Measurements from ENCODE around the gene ACSF3.
"Not testable (repeated sequence)": the region's sequence is repeated elsewhere in the genome, so short reads cannot be mapped to it uniquely, and the experiment has no call there.

Gene ACSF3

DNA sequence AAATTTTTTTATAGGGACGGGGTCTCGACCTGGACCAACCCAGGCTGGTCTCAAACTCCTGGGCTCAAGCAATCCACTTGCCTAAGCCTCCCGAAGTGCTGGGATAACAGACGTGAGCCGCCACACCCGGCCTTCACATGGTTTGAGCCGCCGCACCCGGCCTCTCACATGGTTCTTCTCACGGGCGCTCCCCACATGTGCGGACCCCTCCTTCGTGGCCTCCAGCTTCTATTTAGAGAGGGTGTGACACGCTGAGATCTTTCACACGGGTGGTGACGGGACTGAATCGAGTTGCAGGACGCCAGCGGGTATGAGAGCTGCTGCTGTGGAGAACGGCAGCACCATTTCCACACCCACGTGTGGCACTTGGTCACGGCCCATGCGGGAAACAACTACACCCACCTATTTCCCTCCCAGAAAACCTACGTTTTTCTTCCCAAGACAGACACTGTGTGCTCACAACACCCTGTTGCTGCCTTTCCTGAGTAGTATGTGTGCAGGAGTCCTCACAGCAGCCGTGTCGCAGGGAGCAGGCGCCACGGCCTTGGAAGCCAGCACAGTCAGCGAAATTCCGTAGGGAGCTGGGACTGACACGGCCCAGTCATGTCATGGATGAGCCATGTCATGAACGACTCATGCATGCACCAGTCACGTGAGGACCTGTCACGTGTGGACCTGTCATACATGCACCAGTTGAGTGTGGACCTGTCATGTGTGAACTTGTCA is 20.1 kb upstream of the ACSF3 start:
- no peak for DNase-seq (ENCODE audit: low spot score)

DNA sequence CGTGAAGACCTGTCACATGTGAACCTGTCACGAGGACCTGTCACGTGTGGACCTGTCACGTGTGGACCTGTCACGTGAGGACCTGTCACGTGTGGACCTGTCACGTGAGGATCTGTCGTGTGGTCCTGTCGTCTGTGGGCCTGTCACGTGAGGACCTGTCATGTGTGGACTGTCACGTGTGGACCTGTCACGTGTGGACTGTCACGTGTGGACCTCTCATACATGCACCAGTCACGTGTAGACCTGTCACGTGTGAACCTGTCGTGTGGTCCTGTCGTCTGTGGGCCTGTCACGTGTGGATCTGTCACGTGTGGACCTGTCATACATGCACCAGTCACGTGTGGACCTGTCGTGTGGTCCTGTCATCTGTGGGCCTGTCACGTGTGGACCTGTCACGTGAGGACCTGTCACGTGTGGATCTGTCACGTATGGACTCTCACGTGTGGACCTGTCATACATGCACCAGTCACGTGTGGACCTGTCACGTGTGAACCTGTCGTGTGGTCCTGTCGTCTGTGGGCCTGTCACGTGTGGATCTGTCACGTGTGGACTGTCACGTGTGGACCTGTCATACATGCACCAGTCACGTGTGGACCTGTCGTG is 19.5 kb upstream of the ACSF3 start:
- not testable (repeated sequence) for DNase-seq (ENCODE audit: low spot score)

GRCh38 chr16:89074803-89075688 is 18.6 kb upstream of the ACSF3 start:
- no peak for DNase-seq (ENCODE audit: low spot score)

DNA sequence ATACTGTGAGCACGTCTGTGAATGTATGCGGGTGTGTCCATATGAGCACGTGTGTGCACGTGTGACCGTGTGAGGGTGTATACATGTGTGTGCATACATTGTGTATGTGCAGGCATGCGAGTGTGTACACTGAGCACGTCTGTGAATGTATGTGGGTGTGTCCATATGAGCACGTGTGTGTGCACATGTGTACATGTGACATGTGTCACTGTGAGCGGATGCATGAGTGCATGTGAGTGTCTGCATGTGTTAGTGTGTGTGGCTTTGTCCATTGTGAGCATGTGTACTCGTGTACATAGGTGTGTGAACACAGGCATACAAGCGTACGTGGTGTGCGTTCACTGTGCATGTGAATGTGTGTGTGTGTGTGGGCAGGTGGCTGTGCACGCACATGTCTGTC is 17.5 kb upstream of the ACSF3 start:
- no peak for DNase-seq (ENCODE audit: low spot score)

GRCh38 chr16:89077076-89077475 is 16.6 kb upstream of the ACSF3 start:
- DNase-seq (ENCODE audit: low spot score): no peak

GRCh38 chr16:89078172-89078571 is 15.5 kb upstream of the ACSF3 start:
- DNase-seq (ENCODE audit: low spot score): no peak

- no peak for DNase-seq (ENCODE audit: low spot score)
Observed at GRCh38 chr16:89079434-89079980, 14.1 kb upstream of the ACSF3 start.

- no peak for DNase-seq (ENCODE audit: low spot score)
Observed at GRCh38 chr16:89080196-89080853, 13.3 kb upstream of the ACSF3 start.

DNA sequence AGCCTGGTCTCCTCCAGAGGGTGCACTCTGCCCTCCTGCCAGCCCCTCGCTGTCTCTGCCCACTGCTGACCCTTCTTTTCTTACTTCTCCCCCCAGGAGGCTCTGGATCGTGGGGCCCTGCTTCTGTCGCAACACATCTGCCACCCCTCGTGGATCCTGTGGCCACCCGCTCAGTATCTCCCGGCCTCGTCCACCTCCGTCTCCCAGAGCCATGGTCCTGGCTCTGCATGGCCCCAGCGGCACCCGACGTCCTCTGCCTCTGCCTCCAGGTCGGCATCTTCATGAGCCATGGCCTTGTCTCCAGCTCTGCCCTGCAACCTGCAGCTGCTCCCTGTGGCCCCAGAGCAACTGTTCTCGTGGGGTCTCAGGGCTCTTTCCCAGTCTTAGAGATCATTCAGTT is 12.1 kb upstream of the ACSF3 start:
- DNase-seq (ENCODE audit: low spot score): no peak

GRCh38 chr16:89084411-89084810 is 9.2 kb upstream of the ACSF3 start:
- DNase-seq (ENCODE audit: low spot score): no peak

- DNase-seq (ENCODE audit: low spot score): peak; percentile 30
Observed at GRCh38 chr16:89084814-89085612, 8.6 kb upstream of the ACSF3 start.

- no peak for DNase-seq (ENCODE audit: low spot score)
Observed at GRCh38 chr16:89085755-89086154, 7.9 kb upstream of the ACSF3 start.

DNA sequence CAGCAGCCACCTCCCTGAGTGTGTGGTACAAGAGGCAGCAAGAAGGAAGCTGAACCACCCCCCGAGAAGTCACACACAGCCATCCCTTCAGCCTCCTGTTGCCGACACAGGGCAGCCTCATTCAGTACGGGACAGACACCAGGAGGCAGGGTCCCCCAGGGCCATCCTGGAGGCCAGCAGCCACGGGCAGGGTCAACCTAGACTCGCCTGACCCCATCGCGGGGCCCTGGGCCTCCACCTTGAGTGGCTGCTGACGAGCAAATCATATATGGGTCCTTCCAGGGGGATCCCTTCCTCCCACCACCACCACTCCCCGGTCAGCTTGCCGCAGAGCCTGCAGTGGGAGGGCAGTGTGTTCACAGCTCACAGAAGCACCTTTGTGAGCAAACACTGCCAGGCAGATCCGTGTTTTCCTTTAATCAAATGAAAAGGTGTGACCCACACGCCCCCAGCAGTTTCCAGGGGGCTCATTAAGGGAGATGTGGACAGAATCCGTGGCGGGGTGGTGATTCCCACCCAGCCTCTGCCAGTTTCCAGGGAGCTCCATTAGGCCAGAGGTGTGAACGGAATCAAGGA is 5.6 kb upstream of the ACSF3 start:
- no peak for DNase-seq (ENCODE audit: low spot score)

DNA sequence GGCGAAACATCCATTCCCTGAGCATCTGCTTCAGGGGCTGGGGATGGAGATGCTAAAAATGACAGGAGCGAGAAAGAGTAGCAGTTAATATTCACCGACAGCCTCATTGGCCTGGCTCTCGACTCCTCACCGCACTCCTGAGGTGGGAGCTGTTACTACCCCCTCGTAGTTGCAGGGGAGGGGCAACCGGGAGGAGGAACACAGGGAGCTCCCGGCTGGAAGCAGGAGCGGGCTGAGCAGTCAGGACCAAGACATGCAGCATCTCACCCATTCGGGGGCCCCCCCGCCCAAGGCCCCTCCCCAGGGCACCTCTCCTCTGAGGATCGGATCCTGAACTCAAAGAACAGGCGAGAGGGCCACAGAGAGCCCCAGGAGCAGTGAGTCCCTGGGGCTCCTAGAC is 4.5 kb upstream of the ACSF3 start:
- DNase-seq (ENCODE audit: low spot score): no peak

- no peak for DNase-seq (ENCODE audit: low spot score)
Observed at GRCh38 chr16:89090182-89090630, 3.4 kb upstream of the ACSF3 start.

DNA sequence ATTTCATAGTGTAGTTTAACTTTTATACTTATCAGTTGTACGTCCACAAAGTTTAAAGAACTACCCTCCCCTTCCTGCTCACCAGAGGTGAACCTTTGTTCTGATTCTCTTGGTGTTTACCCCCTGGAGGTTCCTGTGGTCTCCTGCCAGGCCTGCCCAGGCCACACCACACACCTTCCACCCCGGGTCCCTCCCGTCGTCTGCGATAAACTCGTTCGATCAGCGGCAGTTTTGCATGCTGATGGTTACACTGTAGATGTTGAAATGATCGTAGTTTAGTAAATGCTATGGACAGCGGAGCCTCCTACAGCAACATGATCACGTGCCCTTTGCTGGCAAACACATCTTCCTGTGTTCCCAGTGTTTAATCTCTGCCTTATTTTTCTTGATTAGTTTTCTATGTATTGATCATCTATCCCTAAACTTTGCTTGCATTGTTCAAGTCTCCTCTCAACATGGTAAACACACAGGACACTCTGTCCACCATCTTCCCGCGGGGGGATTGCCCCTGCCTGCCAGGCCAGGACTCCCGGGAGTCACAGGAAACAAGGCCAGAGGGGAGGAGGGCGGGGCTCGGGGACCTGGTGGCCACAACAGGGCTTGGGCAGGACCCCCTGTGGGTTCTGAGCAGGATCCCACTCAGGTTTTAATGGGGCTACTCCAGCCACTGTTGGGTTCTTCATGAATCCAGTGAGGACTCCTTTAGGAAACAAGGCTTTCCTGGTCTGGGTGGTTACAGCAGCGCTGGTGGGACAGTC is 2.8 kb upstream of the ACSF3 start:
- no peak for DNase-seq (ENCODE audit: low spot score)

GRCh38 chr16:89092013-89092412 is 1.6 kb upstream of the ACSF3 start:
- DNase-seq (ENCODE audit: low spot score): no peak

DNA sequence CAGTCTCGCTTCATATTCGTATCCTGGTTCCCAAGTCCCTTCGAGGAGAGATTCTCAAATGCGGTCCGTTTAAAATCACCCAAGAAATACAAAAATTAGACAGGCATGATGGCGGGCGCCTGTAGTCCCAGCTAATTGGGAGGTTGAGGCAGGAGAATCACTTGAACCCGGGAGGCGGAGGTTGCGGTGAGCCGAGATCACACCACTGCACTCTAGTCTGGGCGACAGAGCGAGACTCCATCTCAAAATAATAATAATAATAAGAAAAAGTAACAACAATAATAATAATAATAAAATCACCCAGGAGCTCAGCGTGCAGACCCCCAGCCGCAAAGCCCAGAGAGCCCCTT is 425 bp upstream of the ACSF3 start:
- DNase-seq (ENCODE audit: low spot score): not testable (repeated sequence)

DNA sequence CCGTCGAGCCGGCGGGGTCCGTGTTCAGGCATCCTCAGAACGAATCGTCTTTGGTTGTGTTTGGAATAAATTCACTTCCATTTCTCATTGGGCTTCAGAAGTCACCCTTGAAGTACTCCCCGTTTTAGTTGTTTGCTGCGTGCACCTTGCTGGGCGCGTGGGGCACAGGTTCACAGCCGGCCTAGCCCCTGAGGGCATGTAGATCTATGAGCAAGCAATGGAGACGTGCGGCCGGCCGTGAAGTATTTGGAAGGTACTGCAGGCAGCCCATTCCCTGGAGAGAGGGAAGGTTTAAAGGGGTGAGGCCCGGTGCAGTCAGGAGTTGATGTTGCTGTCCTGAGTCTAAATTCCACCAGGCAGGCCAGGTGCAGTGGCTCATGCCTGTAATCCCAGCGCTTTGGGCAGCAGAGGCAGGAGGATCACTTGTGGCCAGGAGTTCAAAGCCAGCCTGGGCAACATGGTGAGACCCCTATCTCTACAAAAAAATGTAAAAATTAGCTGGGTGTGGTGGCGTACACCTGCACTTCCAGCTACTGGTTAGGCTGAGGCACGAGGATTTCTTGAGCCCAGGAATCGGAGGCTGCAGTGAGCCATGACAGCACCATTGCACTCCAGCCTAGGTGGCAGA is 714 bp downstream of the ACSF3 start:
- DNase-seq (ENCODE audit: low spot score): peak; percentile 47

- DNase-seq (ENCODE audit: low spot score): no peak
Observed at GRCh38 chr16:89094880-89095258, 1.2 kb downstream of the ACSF3 start.
